Adrenal gland (tissue), 12 donors: ENCODE results near the gene RNF167. TPM values are rescaled to one million over a fixed set of nuclear protein-coding genes. Genes with fewer than 3 reads are reported as not detected.

Experiments
- DNase-seq, 7 donors: peaks; one replicate each; pipeline ENCODE4 v3.0.0-alpha.2; 2019 to 2020
- H3K27ac ChIP-seq, 5 donors: fragments of 200-600 bp; sonication (generic) in 4 of 5; 1 replicate in 3 of 5; 2 replicates in 2 of 5; pipeline versions ENCODE4 v1.5.1 to v1.8.0; 2016 to 2020; ENCODE audit warnings: mild to moderate bottlenecking in 1 of 5
- H3K27me3 ChIP-seq: fragments of 200-600 bp; 2 replicates; pipeline ENCODE4 v1.8.0; 2021
- H3K36me3 ChIP-seq, 2 donors: fragments of 200-600 bp; replicated peaks in 1 of 2; 1 replicate in 1 of 2; 2 replicates in 1 of 2; pipeline versions ENCODE4 v1.5.1 to v1.8.0; 2018 to 2022
- H3K4me1 ChIP-seq, 2 donors: fragments of 200-600 bp; replicated peaks in 1 of 2; 1 replicate in 1 of 2; 2 replicates in 1 of 2; pipeline versions ENCODE4 v1.5.1 to v1.8.0; 2018 to 2021
- H3K4me3 ChIP-seq, 4 donors: fragments of 200-600 bp; sonication (generic) in 3 of 4; one replicate each; pipeline ENCODE4 v1.5.1; 2016 to 2018
- H3K9me3 ChIP-seq, 3 donors: fragments of 200-600 bp; sonication (generic) in 1 of 3; replicated peaks in 1 of 3; 1 replicate in 2 of 3; 2 replicates in 1 of 3; pipeline versions ENCODE4 v1.5.1 to v1.8.0; 2016 to 2021
- CTCF ChIP-seq, 6 experiments: fragments of 450-650 bp in 4 of 6; fragments of 200-600 bp in 2 of 6; sonication (generic) in 1 of 6; IDR thresholded peaks; 1 replicate in 5 of 6; 2 replicates in 1 of 6; pipeline versions ENCODE4 v1.5.1 to v1.8.0; 2016 to 2021; ENCODE audit warnings: antibody characterized with exemption in 6 of 6, mild to moderate bottlenecking in 2 of 6, moderate library complexity in 1 of 6
- POLR2A ChIP-seq, 2 donors: fragments of 450-650 bp; IDR thresholded peaks; one replicate each; pipeline ENCODE4 v1.6.1; 2017; ENCODE audit warnings: antibody characterized with exemption in 2 of 2, mild to moderate bottlenecking in 2 of 2, moderate library complexity in 1 of 2
- WGBS, 4 donors: extraction: QIAGEN DNeasy Blood & Tissue Kit in 2 of 4; methylation state at CpG; one replicate each; pipeline versions ENCODE4 v1.1.5 to v1.1.7; 2013 to 2017; 5-methylcytosine and 5-hydroxymethylcytosine counted together
- intact Hi-C, 2 donors: fragments of 100-400 bp; cut with DNase I; formaldehyde crosslinking; loops; one replicate each; pipeline versions ENCODE4 v1.14.1 to v1.15.0; 2022 to 2023
- polyA plus RNA-seq, 3 donors: library from polyadenylated mRNA; stranded (reverse); fragments of 200-250 nt in 2 of 3; fragments of 350-450 nt in 1 of 3; fragmentation: Illumina TruSeq in 1 of 3; extraction: RNeasy Lipid Tissue Mini Kit (QIAGEN cat#74804) in 1 of 3; gene quantifications; one replicate each; pipeline ENCODE4 v1.2.3, GENCODE V29; 2013 to 2014
- total RNA-seq, 9 donors: library from RNA; depleted of rRNA in 4 of 9; stranded (reverse); fragments of >200 nt in 4 of 9; fragments of 120-200 nt in 1 of 9; fragmentation: NEBNext Ultra II Directional in 1 of 9; extraction: Animal tissue kit (Norgen Biotek cat#: 25700) in 1 of 9; gene quantifications; one replicate each; pipeline versions ENCODE4 v1.1.0 to v1.2.4, GENCODE V29; 2013 to 2023
- donor health status: healthy with polysubstance abuse.
- donor health status: Bipolar disorder and iron deficiency.
- donor health status: DM: yes; HTN: yes; CAD: no.
- donor health status: DM: no; HTN: no; CAD: no.
- donor health status: DM: no; HTN: no; CAD: no.
- donor health status: DM: yes; HTN: yes; CAD: no.

RNF167 gene
- total and polyA plus RNA-seq, 12 donors, result 46.7 to 252 (median 105) TPM

- Histone ChIP-seq H3K27ac (no peak overlapping the region), H3K36me3 (peaks cover 0 to 25% of the 10 kb centered on the region in 2 donors), H3K27me3 (no peaks in the 10 kb centered on the region), H3K9me3 (no peaks in the 10 kb centered on the region), H3K4me3 (no peak overlapping the region), H3K4me1 (peaks cover 17 to 35% of the 10 kb centered on the region in 2 donors)
- intact Hi-C loops, result loop anchor here (5.0 to 10.0 kb wide), 2 partner anchors 47 to 59 kb away; partner anchors contain the start of genes CAMTA2 (in 1 of the 2), INCA1 (in 1 of the 2) and KIF1C (in 1 of the 2)
- DNase-seq, result no peak
- TF ChIP-seq POLR2A (IDR thresholded peaks at IDR 0.05), result no peak
- TF ChIP-seq CTCF (IDR thresholded peaks at IDR 0.05), result no peak
- 85 to 89% (median 86%) methylated on average over 11 of the region's 11 CpGs for WGBS, 4 donors
These were observed 2.0 kb upstream of the RNF167 start for GRCh38 chr17:4938069-4938491.

- peaks cover 0 to 33% of the 10 kb centered on the region in 2 donors for H3K36me3 ChIP-seq
- DNase-seq, result no peak
These were observed 1.2 kb upstream of the RNF167 start for GRCh38 chr17:4938688-4939545.

GRCh38 chr17:4939546-4939795 lies 597 bp upstream of the RNF167 start:
- 0 to 1% (median 0%) methylated on average over 1 to 16 of the region's 16 CpGs for WGBS, 4 donors
- H3K27ac ChIP-seq, result peak overlapping the region; percentile 49 to 93 (median 90)
- peaks cover 0 to 39% of the 10 kb centered on the region in 2 donors for H3K36me3 ChIP-seq
- intact Hi-C loops, result loop anchor here (5.0 to 10.0 kb wide), 2 partner anchors 45 to 58 kb away; partner anchors contain the start of genes CAMTA2 (in 1 of the 2), INCA1 (in 1 of the 2) and KIF1C (in 1 of the 2)
- peaks cover 17 to 30% of the 10 kb centered on the region in 2 donors for H3K4me1 ChIP-seq
- peak in 3 of 7 donors; percentile 54 to 73 (median 61) for DNase-seq
- H3K27me3 ChIP-seq, result no peaks in the 10 kb centered on the region
- H3K4me3 ChIP-seq, result peak overlapping the region; percentile 21 to 95 (median 80)
- H3K9me3 ChIP-seq, result no peaks in the 10 kb centered on the region
- no peak for TF ChIP-seq POLR2A (IDR thresholded peaks at IDR 0.05)
- no peak for TF ChIP-seq CTCF (IDR thresholded peaks at IDR 0.05)

More at GRCh38 chr17:4938688-4939545, 1.2 kb upstream of the RNF167 start:
- WGBS, 4 donors, result 52 to 65% (median 59%) methylated on average over 11 to 19 of the region's 19 CpGs
- Histone ChIP-seq H3K27me3 (no peaks in the 10 kb centered on the region), H3K4me3 (peak overlapping the region; percentile 21 to 95 (median 80)), H3K4me1 (peaks cover 17 to 34% of the 10 kb centered on the region in 2 donors), H3K27ac (peak overlapping the region; percentile 49 to 93 (median 90)), H3K9me3 (no peaks in the 10 kb centered on the region)
- intact Hi-C loops, result loop anchor here (5.0 to 10.0 kb wide), 2 partner anchors 46 to 58 kb away; partner anchors contain the start of genes CAMTA2 (in 1 of the 2), INCA1 (in 1 of the 2) and KIF1C (in 1 of the 2)
- TF ChIP-seq CTCF (IDR thresholded peaks at IDR 0.05) (no peak), POLR2A (IDR thresholded peaks at IDR 0.05) (no peak)

GRCh38 chr17:4940555-4941318 lies 669 bp downstream of the RNF167 start:
- no peak for TF ChIP-seq CTCF (IDR thresholded peaks at IDR 0.05)
- no peak for TF ChIP-seq POLR2A (IDR thresholded peaks at IDR 0.05)
- DNase-seq, result peak in 6 of 7 donors; percentile 79 to 93 (median 88)
- WGBS, 4 donors, result 0 to 2% (median 1%) methylated on average over 20 to 29 of the region's 29 CpGs
- Histone ChIP-seq H3K9me3 (no peaks in the 10 kb centered on the region), H3K4me3 (peak overlapping the region; percentile 50 to 95 (median 66)), H3K36me3 (peaks cover 0 to 51% of the 10 kb centered on the region in 2 donors), H3K4me1 (peaks cover 28 to 41% of the 10 kb centered on the region in 2 donors), H3K27ac (peak overlapping the region; percentile 79 to 93 (median 90)), H3K27me3 (no peaks in the 10 kb centered on the region)
- intact Hi-C loops, result no loop called here
